ENCODE data around the gene ESRRB.
A peak's percentile ranks its signal among the peaks of the same experiment; 100 is the strongest.

ESRRB gene

DNA sequence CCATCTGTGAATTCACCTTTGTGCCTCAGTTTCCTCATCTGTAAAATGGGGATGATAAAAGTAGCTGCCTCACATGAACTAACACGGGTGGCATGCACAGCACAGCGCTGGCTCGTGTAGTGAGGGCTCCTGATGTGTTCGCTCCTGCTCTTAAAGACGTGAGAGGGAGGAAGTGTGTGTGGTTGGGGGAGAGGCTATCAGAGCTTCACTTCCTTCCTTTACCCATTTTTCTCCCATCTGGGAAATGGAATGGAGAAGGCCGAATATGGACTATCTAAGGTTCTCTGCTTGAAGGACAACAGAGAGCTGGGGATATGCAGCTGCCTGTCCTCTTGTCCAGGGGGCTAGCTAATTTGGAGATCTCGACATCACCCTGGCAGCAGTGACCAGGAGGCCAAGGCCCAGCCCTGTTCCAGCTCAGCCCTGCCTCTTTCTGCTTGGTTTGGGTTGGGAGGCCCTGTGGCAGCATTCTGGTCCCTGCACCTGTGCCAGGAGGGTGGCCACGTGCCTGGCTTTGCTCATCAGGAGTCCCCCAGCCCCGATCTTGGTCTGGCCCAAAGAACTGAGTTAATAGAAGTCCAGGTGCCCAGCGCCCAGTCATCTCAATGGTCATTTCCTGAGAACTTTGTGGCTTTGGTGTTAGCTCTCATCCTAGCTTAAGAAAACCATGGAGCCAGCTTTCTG is 44.5 kb upstream of the ESRRB start:
- TF ChIP-seq, protein P1, sequence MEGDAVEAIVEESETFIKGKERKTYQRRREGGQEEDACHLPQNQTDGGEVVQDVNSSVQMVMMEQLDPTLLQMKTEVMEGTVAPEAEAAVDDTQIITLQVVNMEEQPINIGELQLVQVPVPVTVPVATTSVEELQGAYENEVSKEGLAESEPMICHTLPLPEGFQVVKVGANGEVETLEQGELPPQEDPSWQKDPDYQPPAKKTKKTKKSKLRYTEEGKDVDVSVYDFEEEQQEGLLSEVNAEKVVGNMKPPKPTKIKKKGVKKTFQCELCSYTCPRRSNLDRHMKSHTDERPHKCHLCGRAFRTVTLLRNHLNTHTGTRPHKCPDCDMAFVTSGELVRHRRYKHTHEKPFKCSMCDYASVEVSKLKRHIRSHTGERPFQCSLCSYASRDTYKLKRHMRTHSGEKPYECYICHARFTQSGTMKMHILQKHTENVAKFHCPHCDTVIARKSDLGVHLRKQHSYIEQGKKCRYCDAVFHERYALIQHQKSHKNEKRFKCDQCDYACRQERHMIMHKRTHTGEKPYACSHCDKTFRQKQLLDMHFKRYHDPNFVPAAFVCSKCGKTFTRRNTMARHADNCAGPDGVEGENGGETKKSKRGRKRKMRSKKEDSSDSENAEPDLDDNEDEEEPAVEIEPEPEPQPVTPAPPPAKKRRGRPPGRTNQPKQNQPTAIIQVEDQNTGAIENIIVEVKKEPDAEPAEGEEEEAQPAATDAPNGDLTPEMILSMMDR (IDR thresholded peaks at IDR 0.05; ENCODE audit: low read length, missing control alignments), result no peak
- no peak for DNase-seq (ENCODE audit: low read depth)
- H3K4me3 ChIP-seq (replicated peaks; ENCODE audit: low read depth, low read length), result no peak overlapping the region

- DNase-seq (ENCODE audit: low read depth), result no peak
- H3K4me3 ChIP-seq (replicated peaks; ENCODE audit: low read depth, low read length), result no peak overlapping the region
- TF ChIP-seq, protein P1 (IDR thresholded peaks at IDR 0.05; ENCODE audit: low read length, missing control alignments), result no peak
Observed at GRCh38 chr14:76333664-76334063, 42.3 kb upstream of the ESRRB start.

GRCh38 chr14:76334316-76334715 is 41.6 kb upstream of the ESRRB start:
- H3K4me3 ChIP-seq (replicated peaks; ENCODE audit: low read depth, low read length), result no peak overlapping the region
- TF ChIP-seq, protein P1 (IDR thresholded peaks at IDR 0.05; ENCODE audit: low read length, missing control alignments), result no peak
- DNase-seq (ENCODE audit: low read depth), result no peak

DNA sequence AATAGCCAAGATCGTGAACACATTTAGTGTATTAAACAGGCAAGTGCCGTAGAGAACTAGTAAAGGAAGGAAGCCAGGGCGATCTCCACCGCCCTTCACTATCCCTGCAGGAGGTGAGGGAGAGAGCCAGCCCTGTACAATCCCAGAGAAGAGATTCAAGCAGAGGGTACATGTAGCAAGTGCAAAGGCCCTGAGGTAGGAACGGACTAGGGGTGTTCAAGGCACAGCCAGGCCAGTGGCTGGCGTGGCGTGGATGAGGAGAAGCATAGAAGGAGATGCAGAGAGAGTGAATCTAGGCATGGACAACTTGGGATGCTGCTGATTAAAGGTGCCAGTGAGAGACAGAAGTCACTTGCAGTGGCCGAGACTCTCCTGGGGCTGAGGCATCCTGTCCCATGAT is 39.1 kb upstream of the ESRRB start:
- no peak overlapping the region for H3K4me3 ChIP-seq (replicated peaks; ENCODE audit: low read depth, low read length)
- TF ChIP-seq, protein P1 (IDR thresholded peaks at IDR 0.05; ENCODE audit: low read length, missing control alignments), result no peak
- no peak for DNase-seq (ENCODE audit: low read depth)

DNA sequence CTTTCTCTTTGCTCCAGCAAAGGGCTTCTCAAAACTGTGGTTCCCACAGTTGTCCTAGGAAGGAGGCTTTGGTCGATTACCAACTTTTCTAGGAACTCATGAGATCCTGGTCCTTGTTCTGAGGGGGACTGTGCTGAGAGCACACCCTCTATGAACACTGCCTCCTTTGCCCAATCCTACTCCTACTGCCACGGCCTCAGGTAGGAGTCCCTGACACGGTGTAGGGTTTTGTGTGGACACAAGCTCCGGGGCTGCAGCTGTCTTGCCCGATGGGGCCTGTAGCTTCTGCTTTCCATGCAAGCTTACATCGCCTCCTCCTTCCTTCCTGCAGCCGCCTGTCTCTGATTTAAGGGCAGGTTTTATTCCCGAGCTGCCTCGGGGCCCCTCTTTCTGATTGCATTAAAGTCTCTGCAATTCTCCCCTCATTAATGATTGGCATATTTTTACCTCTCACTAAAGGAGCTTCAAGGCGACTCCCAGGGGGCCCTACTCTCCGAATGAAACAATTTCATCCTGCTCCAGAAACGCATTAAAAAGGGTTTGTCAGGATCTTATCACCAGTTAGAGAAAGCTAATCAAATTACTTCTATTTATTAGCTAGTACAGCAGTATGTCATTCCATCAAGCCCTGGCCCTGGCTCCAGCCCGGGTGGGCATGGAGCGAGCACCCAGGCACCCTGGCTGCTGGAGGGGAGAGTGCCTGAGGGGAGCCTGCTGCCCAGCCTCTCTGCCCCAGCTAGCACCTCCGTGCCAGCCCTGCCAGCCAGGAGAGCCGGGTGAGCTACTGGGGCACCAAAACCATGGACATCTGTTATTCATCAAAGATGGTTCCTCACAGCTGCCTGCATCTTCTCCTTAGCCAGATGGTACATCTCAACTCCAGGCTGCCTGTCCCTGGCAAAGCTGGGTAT is 38.0 kb upstream of the ESRRB start:
- TF ChIP-seq, protein P1 (IDR thresholded peaks at IDR 0.05; ENCODE audit: low read length, missing control alignments), result no peak
- DNase-seq (ENCODE audit: low read depth), result peak; percentile 5

DNA sequence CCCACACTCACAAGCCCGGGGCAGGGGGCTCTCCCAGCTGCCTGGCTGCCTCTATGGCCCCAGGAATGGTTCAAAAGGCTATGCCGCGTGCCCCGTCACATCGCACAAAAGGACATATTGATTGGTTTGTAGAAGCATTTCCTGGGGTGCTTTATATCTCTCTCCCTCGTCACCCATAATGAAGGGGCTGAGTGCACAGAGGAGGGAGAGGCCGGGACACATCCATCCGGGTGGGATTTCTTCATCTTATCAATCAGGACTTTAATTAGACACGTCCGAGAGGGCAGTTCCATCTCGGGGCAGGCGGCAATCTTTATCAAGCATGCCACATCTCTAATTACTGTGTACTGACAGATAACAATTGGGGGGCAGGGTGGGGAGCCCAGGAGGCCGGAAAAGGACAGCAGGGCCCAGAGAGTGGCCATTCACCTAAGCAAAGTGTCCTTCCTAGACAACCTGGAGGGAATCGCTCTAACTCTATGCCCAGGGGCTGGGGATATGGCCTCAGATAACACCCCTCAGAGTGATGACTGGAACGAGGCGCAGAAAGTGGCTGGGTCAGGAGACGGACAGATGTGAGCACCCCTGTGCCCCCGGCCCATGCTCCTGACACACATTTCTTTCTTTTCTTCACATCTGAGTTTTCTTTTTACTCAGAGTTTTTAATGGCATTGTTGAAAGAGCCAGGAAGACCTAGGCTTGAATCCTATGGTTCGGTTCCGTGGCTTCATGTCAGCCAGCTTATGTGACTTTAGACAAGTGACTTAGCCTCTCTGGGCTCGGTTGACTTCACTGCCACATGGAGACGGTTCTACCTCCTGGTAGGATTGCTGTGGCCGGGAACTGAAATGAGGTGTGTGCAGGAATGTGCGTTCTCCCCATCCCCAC is 36.0 kb upstream of the ESRRB start:
- TF ChIP-seq, protein P1 (IDR thresholded peaks at IDR 0.05; ENCODE audit: low read length, missing control alignments), result no peak
- DNase-seq (ENCODE audit: low read depth), result no peak
- no peak overlapping the region for H3K4me3 ChIP-seq (replicated peaks; ENCODE audit: low read depth, low read length)

More for the DNA sequence above, 38.0 kb upstream of the ESRRB start:
- H3K4me3 ChIP-seq (replicated peaks; ENCODE audit: low read depth, low read length), result no peak overlapping the region

Data from fibroblast of pulmonary artery (primary cell).